HepG2 (cell line): Measurements from ENCODE around the gene MAN1A1. TPM values are rescaled to one million over a fixed set of nuclear protein-coding genes. Genes with fewer than 3 reads are reported as not detected.
A peak's percentile ranks its signal among the peaks of the same experiment; 100 is the strongest.

Experiments used
- AFF4 ChIP-seq: sonication (generic); formaldehyde crosslinking; IDR thresholded peaks from 2 replicates; pipeline ENCODE4 v1.4.0; 2020; ENCODE audit warnings: missing genetic modification reagents
- AGO1 ChIP-seq: fragments of 200-400 bp; formaldehyde crosslinking; IDR thresholded peaks from 2 replicates; pipeline ENCODE4 v1.6.1; 2017; ENCODE audit warnings: mild to moderate bottlenecking, low read depth, low read length, moderate library complexity; ENCODE audit not compliant: poor library complexity, severe bottlenecking
- ATF7 ChIP-seq, 2 experiments: fragments of 450-650 bp in 1 of 2; sonication (generic) in 1 of 2; formaldehyde crosslinking in 1 of 2; IDR thresholded peaks; 2 replicates each; pipeline versions ENCODE4 v1.4.0 to v1.6.1; 2016 to 2020; ENCODE audit warnings: antibody characterized with exemption in 1 of 2, mild to moderate bottlenecking in 1 of 2, missing genetic modification reagents in 1 of 2
- CEBPZ ChIP-seq: IDR thresholded peaks from 2 replicates; pipeline ENCODE4 v1.6.1; 2012; ENCODE audit warnings: low read length, improper control_type of control experiment
- DMAP1 ChIP-seq: IDR thresholded peaks from 2 replicates; pipeline ENCODE4 v1.6.1; 2016
- ELF3 ChIP-seq: IDR thresholded peaks from 2 replicates; pipeline ENCODE4 v1.6.1; 2016; ENCODE audit warnings: missing genetic modification reagents, missing compliant biosample characterization
- GTF3A ChIP-seq: sonication (generic); formaldehyde crosslinking; conservative IDR thresholded peaks from 2 replicates; pipeline ENCODE4 v1.4.0; 2020; ENCODE audit warnings: mild to moderate bottlenecking, missing genetic modification reagents
- KDM6A ChIP-seq: IDR thresholded peaks from 2 replicates; pipeline ENCODE4 v1.6.1; 2016; ENCODE audit warnings: low read depth
- MAFF ChIP-seq: IDR thresholded peaks from 2 replicates; pipeline ENCODE4 v1.6.1; 2011; ENCODE audit warnings: low read depth, low read length, improper control_type of control experiment
- MBD4 ChIP-seq: IDR thresholded peaks from 2 replicates; pipeline ENCODE4 v1.6.1; 2012; ENCODE audit warnings: low read length, inconsistent platforms, borderline replicate concordance
- MEIS2 ChIP-seq: sonication (generic); formaldehyde crosslinking; IDR thresholded peaks from 2 replicates; pipeline ENCODE4 v1.9.0; 2021; ENCODE audit warnings: mild to moderate bottlenecking, missing genetic modification reagents
- MZF1 ChIP-seq: sonication (generic); formaldehyde crosslinking; IDR thresholded peaks from 2 replicates; pipeline ENCODE4 v1.8.1; 2023; ENCODE audit warnings: mild to moderate bottlenecking, missing genetic modification reagents, borderline replicate concordance
- PPARG ChIP-seq: conservative IDR thresholded peaks from 2 replicates; pipeline ENCODE4 v1.6.1; 2016; ENCODE audit warnings: missing biosample characterization, missing genetic modification reagents
- RBAK ChIP-seq: sonication (generic); formaldehyde crosslinking; IDR thresholded peaks from 2 replicates; pipeline ENCODE4 v1.5.1; 2020; ENCODE audit warnings: mild to moderate bottlenecking, missing genetic modification reagents
- SIN3A ChIP-seq: IDR thresholded peaks from 2 replicates; pipeline ENCODE4 v1.6.1; 2011; ENCODE audit warnings: low read depth, mild to moderate bottlenecking, control low read depth, low read length, borderline replicate concordance
- SKI ChIP-seq: fragments of 450-650 bp; IDR thresholded peaks from one replicate; pipeline ENCODE4 v1.6.1; 2018; ENCODE audit warnings: mild to moderate bottlenecking; ENCODE audit not compliant: partially characterized antibody
- SMYD3 ChIP-seq: sonication (generic); formaldehyde crosslinking; IDR thresholded peaks from 2 replicates; pipeline ENCODE4 v1.8.1; 2023; ENCODE audit warnings: mild to moderate bottlenecking, missing genetic modification reagents
- TEAD2 ChIP-seq: sonication (generic); formaldehyde crosslinking; IDR thresholded peaks from 2 replicates; pipeline ENCODE4 v1.9.0; 2021; ENCODE audit warnings: missing genetic modification reagents
- ZNF256 ChIP-seq: sonication (generic); formaldehyde crosslinking; conservative IDR thresholded peaks from 2 replicates; pipeline ENCODE4 v1.4.0; 2020; ENCODE audit warnings: missing genetic modification reagents
- ZNF296 ChIP-seq: sonication (generic); formaldehyde crosslinking; conservative IDR thresholded peaks from 2 replicates; pipeline ENCODE4 v1.5.0; 2020; ENCODE audit warnings: mild to moderate bottlenecking, missing genetic modification reagents
- ZNF546 ChIP-seq: sonication (generic); formaldehyde crosslinking; conservative IDR thresholded peaks from 2 replicates; pipeline ENCODE4 v1.8.1; 2023; ENCODE audit warnings: mild to moderate bottlenecking, missing genetic modification reagents
- ZNF619 ChIP-seq: sonication (generic); formaldehyde crosslinking; IDR thresholded peaks from 2 replicates; pipeline ENCODE4 v1.4.0; 2020; ENCODE audit warnings: mild to moderate bottlenecking, missing genetic modification reagents
- polyA plus RNA-seq, 8 experiments: library from polyadenylated mRNA; depleted of rRNA in 3 of 8; stranded (reverse) in 7 of 8; unstranded in 1 of 8; fragments of >200 nt; fragmentation: Illumina TruSeq in 4 of 8; extraction: Trizol in 4 of 8; gene quantifications; 2 replicates each; pipeline versions ENCODE4 v1.2.1 to v1.2.3, GENCODE V29; 2011 to 2016; ENCODE audit warnings: low read depth in 4 of 8, missing spikeins in 1 of 8, mixed read lengths in 1 of 8; ENCODE audit not compliant: insufficient read depth in 1 of 8
- total RNA-seq, 5 experiments: library from RNA; depleted of rRNA; stranded (reverse); fragments of >200 nt; fragmentation: Illumina TruSeq; extraction: Trizol; gene quantifications; 2 replicates each; pipeline ENCODE4 v1.2.3, GENCODE V29; 2016; ENCODE audit warnings: low read depth in 1 of 5
- TF ChIP-seq, protein P1 (sequence below): sonication (generic); formaldehyde crosslinking; conservative IDR thresholded peaks from 2 replicates; pipeline ENCODE4 v1.8.0; 2022; ENCODE audit warnings: low read depth, missing genetic modification reagents

MAN1A1 gene
- total and polyA plus RNA-seq, 2 of the 13 experiments (the other 11 are each of a cell fraction or from before 2014, with no cell fraction given) = 156 to 236 TPM

- TF ChIP-seq CEBPZ = no peak
- TF ChIP-seq MAFF = peak; percentile 69
- TF ChIP-seq MZF1 = no peak
- TF ChIP-seq RBAK (CRISPR knock-in tag) = no peak
- TF ChIP-seq GTF3A (CRISPR knock-in tag) = no peak
- TF ChIP-seq, protein P1, sequence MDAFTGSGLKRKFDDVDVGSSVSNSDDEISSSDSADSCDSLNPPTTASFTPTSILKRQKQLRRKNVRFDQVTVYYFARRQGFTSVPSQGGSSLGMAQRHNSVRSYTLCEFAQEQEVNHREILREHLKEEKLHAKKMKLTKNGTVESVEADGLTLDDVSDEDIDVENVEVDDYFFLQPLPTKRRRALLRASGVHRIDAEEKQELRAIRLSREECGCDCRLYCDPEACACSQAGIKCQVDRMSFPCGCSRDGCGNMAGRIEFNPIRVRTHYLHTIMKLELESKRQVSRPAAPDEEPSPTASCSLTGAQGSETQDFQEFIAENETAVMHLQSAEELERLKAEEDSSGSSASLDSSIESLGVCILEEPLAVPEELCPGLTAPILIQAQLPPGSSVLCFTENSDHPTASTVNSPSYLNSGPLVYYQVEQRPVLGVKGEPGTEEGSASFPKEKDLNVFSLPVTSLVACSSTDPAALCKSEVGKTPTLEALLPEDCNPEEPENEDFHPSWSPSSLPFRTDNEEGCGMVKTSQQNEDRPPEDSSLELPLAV = no peak
- no peak; the same call in 1 of the 2 replicates for TF ChIP-seq PPARG
- TF ChIP-seq ZNF546 (CRISPR knock-in tag) = no peak
- TF ChIP-seq MBD4 = no peak
- peak; percentile 25; the same call in 1 of the 2 replicates for TF ChIP-seq DMAP1 (CRISPR knock-in tag)
- TF ChIP-seq ATF7 (IDR thresholded peaks at IDR 0.05) = no peak
- no peak for TF ChIP-seq ATF7 (CRISPR knock-in tag; IDR thresholded peaks at IDR 0.05)
- no peak for TF ChIP-seq TEAD2
- no peak for TF ChIP-seq MEIS2 (CRISPR knock-in tag)
- TF ChIP-seq KDM6A = no peak
- no peak for TF ChIP-seq SMYD3 (CRISPR knock-in tag)
- no peak for TF ChIP-seq SKI
- peak; percentile 93; the same call in 1 of the 2 replicates for TF ChIP-seq AFF4 (CRISPR knock-in tag)
- TF ChIP-seq SIN3A = no peak
- TF ChIP-seq ELF3 = peak; percentile 73
- no peak for TF ChIP-seq ZNF296
- no peak for TF ChIP-seq AGO1
- TF ChIP-seq ZNF256 (CRISPR knock-in tag) = no peak
- TF ChIP-seq ZNF619 (CRISPR knock-in tag) = no peak
Measured at GRCh38 chr6:119259027-119259426, 90.5 kb downstream of the MAN1A1 start (continued).
